IgD-negative memory B cell (primary cell): ENCODE measurements around the gene POLA1. TPM values are rescaled to one million over a fixed set of nuclear protein-coding genes. Genes with fewer than 3 reads are reported as not detected.

Experiments
- H3K27ac Mint-ChIP-seq, 3 donors: one replicate each; pipeline ENCODE4 v1.8.0; 2020 to 2022; ENCODE audit warnings: mild to moderate bottlenecking in 3 of 3, mixed read lengths in 3 of 3, moderate library complexity in 1 of 3
- H3K27me3 Mint-ChIP-seq: one replicate; pipeline ENCODE4 v1.8.0; 2021; ENCODE audit warnings: mixed read lengths
- H3K36me3 Mint-ChIP-seq: one replicate; pipeline ENCODE4 v1.8.0; 2020; ENCODE audit warnings: mild to moderate bottlenecking, mixed read lengths
- H3K4me1 Mint-ChIP-seq, 3 donors: one replicate each; pipeline ENCODE4 v1.8.0; 2020 to 2022; ENCODE audit warnings: mixed read lengths in 3 of 3, mild to moderate bottlenecking in 1 of 3
- H3K4me3 Mint-ChIP-seq, 4 donors: one replicate each; pipeline ENCODE4 v1.8.0; 2020 to 2022; ENCODE audit warnings: mild to moderate bottlenecking in 4 of 4, mixed read lengths in 4 of 4, moderate library complexity in 3 of 4
- H3K9me3 Mint-ChIP-seq, 3 donors: one replicate each; pipeline ENCODE4 v1.8.0; 2020 to 2021; ENCODE audit warnings: mixed read lengths in 3 of 3, mild to moderate bottlenecking in 1 of 3
- polyA plus RNA-seq: library from polyadenylated mRNA; unstranded; fragments of 300-500 nt; fragmentation: Illumina TruSeq; gene quantifications from one replicate; pipeline ENCODE4 v1.2.3, GENCODE V29; 2021

POLA1 gene
- polyA plus RNA-seq, 1 donor from 2014 or later, result 4.3 TPM

GRCh38 chrX:24673424-24673823 lies 20.3 kb upstream of the POLA1 start:
- no peak overlapping the region for H3K4me3 Mint-ChIP-seq

DNA sequence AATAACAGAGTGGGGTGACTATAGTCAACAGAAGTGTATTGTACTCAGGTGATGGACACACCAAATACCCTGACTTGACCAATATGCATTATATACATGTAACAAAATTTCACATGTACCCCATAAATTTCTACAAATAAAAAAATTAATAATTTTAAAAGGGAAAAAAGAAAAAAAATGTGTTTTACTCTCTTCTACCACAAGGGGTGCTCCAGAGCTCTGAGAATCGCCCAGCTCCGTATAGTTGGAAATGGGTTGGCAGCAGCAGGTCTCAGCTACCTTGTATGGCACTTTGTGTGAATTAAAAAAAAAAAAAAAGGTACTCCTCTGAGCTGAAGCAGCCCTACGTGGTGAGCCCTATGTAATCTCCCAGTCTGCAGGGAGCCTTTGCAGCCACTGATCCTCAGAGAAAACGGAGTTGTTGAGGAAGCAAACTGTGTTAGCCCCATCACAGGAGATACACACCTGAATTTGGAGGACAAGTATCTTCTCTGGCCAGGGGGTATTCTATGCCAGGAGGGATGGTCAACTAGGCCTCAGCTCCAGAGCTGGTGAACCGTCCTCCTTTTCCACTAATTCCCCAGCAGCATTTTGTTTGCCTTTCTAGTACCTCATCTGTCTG lies 17.2 kb upstream of the POLA1 start:
- no peaks in the 10 kb centered on the region for H3K36me3 Mint-ChIP-seq

More at GRCh38 chrX:24673424-24673823, 20.3 kb upstream of the POLA1 start:
- Mint-ChIP-seq H3K4me1 (peaks cover 0 to 2% (median 0%) of the 10 kb centered on the region in 3 donors), H3K36me3 (no peaks in the 10 kb centered on the region), H3K9me3 (no peaks in the 10 kb centered on the region), H3K27me3 (peaks cover 2% of the 10 kb centered on the region), H3K27ac (no peak overlapping the region)

GRCh38 chrX:24682739-24683432 lies 10.8 kb upstream of the POLA1 start:
- Mint-ChIP-seq H3K27me3 (peaks cover 4% of the 10 kb centered on the region), H3K9me3 (peaks cover 0 to 4% (median 3%) of the 10 kb centered on the region in 3 donors), H3K36me3 (no peaks in the 10 kb centered on the region), H3K4me1 (peaks cover 0 to 5% (median 1%) of the 10 kb centered on the region in 3 donors), H3K27ac (no peak overlapping the region), H3K4me3 (no peak overlapping the region)

More for the DNA sequence above, 17.2 kb upstream of the POLA1 start:
- Mint-ChIP-seq H3K4me3 (no peak overlapping the region), H3K27ac (no peak overlapping the region), H3K9me3 (peaks cover 0 to 2% (median 0%) of the 10 kb centered on the region in 3 donors), H3K4me1 (peaks cover 0 to 2% (median 1%) of the 10 kb centered on the region in 3 donors), H3K27me3 (peaks cover 4% of the 10 kb centered on the region)

- H3K27me3 Mint-ChIP-seq, result peaks cover 3% of the 10 kb centered on the region
- H3K4me1 Mint-ChIP-seq, result peaks cover 1 to 5% (median 1%) of the 10 kb centered on the region in 3 donors
- no peak overlapping the region for H3K27ac Mint-ChIP-seq
- no peaks in the 10 kb centered on the region for H3K36me3 Mint-ChIP-seq
- H3K4me3 Mint-ChIP-seq, result no peak overlapping the region
- H3K9me3 Mint-ChIP-seq, result peaks cover 0 to 4% (median 3%) of the 10 kb centered on the region in 3 donors
Observed at GRCh38 chrX:24684048-24684447, 9.7 kb upstream of the POLA1 start.

GRCh38 chrX:24692305-24692704 lies 1.4 kb upstream of the POLA1 start:
- Mint-ChIP-seq H3K4me3 (peak overlapping the region in 3 of 4 donors; percentile 39 to 97 (median 97)), H3K36me3 (no peaks in the 10 kb centered on the region), H3K27ac (peak overlapping the region in 1 of 3 donors; percentile 87)

DNA sequence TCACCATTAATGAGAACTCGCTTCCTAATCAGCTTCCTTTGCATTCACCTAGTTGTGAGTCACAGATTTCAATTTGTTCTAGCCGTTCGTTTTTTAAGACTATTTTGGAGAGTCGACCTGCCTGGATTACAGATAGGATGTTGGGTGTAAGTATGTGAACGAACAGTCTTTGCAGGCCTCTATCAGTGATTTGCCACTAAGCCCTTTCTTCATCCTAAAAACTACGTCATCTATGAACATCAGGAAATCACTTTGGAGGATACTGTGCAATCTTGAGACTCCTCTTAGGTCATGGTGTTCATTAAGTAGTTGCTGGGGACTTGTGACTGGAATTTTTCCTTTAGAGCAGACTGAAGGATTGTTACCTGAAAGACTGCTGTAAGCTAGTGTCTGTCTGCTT lies 1.1 kb downstream of the POLA1 start:
- Mint-ChIP-seq H3K27ac (no peak overlapping the region), H3K9me3 (no peaks in the 10 kb centered on the region), H3K36me3 (no peaks in the 10 kb centered on the region), H3K4me1 (peaks cover 6 to 9% (median 8%) of the 10 kb centered on the region in 3 donors), H3K4me3 (peak overlapping the region; percentile 90 to 97 (median 96)), H3K27me3 (no peaks in the 10 kb centered on the region)

More at GRCh38 chrX:24692305-24692704, 1.4 kb upstream of the POLA1 start:
- H3K9me3 Mint-ChIP-seq, result peaks cover 0 to 2% (median 0%) of the 10 kb centered on the region in 3 donors
- no peaks in the 10 kb centered on the region for H3K27me3 Mint-ChIP-seq
- peaks cover 7 to 9% (median 8%) of the 10 kb centered on the region in 3 donors for H3K4me1 Mint-ChIP-seq

GRCh38 chrX:24696294-24696693 lies 2.6 kb downstream of the POLA1 start:
- Mint-ChIP-seq H3K27me3 (no peaks in the 10 kb centered on the region), H3K27ac (no peak overlapping the region), H3K9me3 (no peaks in the 10 kb centered on the region), H3K4me1 (peaks cover 6 to 9% (median 8%) of the 10 kb centered on the region in 3 donors), H3K4me3 (peak overlapping the region in 1 of 4 donors; percentile 48), H3K36me3 (no peaks in the 10 kb centered on the region)

DNA sequence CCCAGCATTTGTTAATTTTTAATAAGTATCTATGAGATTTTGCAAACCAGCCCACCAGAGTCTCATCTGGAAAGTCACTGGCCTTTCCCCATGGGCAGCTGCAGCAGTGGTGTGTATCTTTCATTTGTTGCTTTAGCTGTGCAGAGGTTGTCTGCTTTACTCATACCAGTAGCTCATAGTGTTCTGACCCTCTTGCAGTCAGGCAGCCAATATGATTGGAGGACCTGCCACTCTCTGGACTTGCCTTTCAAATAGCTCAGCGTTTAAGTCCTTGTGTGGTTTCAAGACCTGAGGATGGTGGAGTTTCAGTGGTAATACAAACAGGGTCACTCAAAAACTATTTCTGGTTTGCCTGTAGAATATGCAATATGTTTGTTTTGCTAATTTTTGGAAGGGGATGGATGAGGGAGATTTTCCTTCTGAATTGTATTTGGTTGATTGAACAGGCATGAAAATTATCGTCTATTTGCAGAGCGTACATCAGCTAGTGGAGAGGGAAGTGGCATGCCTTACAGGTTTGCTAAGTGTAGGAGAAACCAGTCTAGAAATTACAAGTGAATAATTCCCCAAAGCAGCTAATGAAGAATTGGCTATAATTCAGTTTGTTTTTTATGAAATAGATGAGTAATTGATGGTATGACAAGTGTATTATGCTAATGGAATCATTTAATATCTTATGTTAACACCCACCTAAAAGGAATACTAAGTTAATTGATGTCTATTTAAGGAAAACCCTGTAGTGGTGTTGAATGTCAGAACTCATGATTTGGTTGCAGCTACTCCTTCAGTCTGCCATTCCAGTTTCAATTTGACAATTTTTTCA lies 8.9 kb downstream of the POLA1 start:
- H3K4me3 Mint-ChIP-seq, result no peak overlapping the region

DNA sequence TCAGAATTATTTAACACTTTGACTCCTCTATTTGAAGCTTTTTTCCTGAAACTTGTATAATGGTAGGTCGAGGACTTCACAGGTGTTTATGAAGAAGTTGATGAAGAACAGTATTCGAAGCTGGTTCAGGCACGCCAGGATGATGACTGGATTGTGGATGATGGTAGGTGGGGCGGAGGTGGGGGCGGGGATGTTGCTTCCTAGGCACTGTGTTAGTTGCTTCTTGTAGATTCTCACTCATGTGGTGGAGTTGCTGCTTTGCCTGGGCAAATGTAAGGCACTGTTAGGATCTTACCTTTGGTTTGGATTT lies 9.4 kb downstream of the POLA1 start:
- H3K9me3 Mint-ChIP-seq, result no peaks in the 10 kb centered on the region
- no peaks in the 10 kb centered on the region for H3K36me3 Mint-ChIP-seq
- H3K4me1 Mint-ChIP-seq, result no peaks in the 10 kb centered on the region
- H3K27me3 Mint-ChIP-seq, result no peaks in the 10 kb centered on the region
- no peak overlapping the region for H3K27ac Mint-ChIP-seq
- H3K4me3 Mint-ChIP-seq, result no peak overlapping the region

More for the DNA sequence above, 8.9 kb downstream of the POLA1 start:
- Mint-ChIP-seq H3K4me1 (no peaks in the 10 kb centered on the region), H3K9me3 (no peaks in the 10 kb centered on the region), H3K27me3 (no peaks in the 10 kb centered on the region), H3K27ac (no peak overlapping the region), H3K36me3 (no peaks in the 10 kb centered on the region)

- H3K36me3 Mint-ChIP-seq, result no peaks in the 10 kb centered on the region
- H3K9me3 Mint-ChIP-seq, result no peaks in the 10 kb centered on the region
- H3K4me3 Mint-ChIP-seq, result no peak overlapping the region
- peaks cover 4% of the 10 kb centered on the region for H3K27me3 Mint-ChIP-seq
- H3K27ac Mint-ChIP-seq, result no peak overlapping the region
- H3K4me1 Mint-ChIP-seq, result no peaks in the 10 kb centered on the region
Observed at GRCh38 chrX:24718771-24719170, 25.1 kb downstream of the POLA1 start.

- H3K36me3 Mint-ChIP-seq, result no peaks in the 10 kb centered on the region
- no peaks in the 10 kb centered on the region for H3K4me1 Mint-ChIP-seq
- peaks cover 4% of the 10 kb centered on the region for H3K27me3 Mint-ChIP-seq
- H3K9me3 Mint-ChIP-seq, result no peaks in the 10 kb centered on the region
- H3K27ac Mint-ChIP-seq, result no peak overlapping the region
- H3K4me3 Mint-ChIP-seq, result no peak overlapping the region
Observed at GRCh38 chrX:24720036-24720435, 26.3 kb downstream of the POLA1 start.

DNA sequence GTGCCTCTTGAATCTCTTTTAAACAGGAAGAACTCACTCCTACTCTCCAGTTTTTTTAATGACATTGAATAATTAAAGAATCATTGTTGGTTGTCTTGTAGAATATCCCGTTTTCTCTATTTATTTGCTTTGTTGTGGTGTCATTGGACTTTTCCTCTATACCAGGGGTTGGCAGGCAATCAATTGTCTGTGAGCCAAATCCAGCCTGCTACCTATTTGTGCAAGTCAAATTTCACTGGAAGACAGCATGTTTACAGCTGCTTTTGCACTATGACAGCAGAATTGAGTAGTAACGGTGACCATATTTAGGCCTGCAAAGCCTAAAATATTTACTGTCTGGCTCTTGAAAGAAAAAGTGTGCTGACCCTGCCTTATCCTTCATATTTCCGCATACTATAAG lies 34.8 kb downstream of the POLA1 start:
- H3K27me3 Mint-ChIP-seq, result no peaks in the 10 kb centered on the region
- peaks cover 3% of the 10 kb centered on the region for H3K36me3 Mint-ChIP-seq
- no peak overlapping the region for H3K27ac Mint-ChIP-seq
- H3K4me1 Mint-ChIP-seq, result peaks cover 0 to 5% (median 0%) of the 10 kb centered on the region in 3 donors
- H3K4me3 Mint-ChIP-seq, result no peak overlapping the region
- H3K9me3 Mint-ChIP-seq, result no peaks in the 10 kb centered on the region

DNA sequence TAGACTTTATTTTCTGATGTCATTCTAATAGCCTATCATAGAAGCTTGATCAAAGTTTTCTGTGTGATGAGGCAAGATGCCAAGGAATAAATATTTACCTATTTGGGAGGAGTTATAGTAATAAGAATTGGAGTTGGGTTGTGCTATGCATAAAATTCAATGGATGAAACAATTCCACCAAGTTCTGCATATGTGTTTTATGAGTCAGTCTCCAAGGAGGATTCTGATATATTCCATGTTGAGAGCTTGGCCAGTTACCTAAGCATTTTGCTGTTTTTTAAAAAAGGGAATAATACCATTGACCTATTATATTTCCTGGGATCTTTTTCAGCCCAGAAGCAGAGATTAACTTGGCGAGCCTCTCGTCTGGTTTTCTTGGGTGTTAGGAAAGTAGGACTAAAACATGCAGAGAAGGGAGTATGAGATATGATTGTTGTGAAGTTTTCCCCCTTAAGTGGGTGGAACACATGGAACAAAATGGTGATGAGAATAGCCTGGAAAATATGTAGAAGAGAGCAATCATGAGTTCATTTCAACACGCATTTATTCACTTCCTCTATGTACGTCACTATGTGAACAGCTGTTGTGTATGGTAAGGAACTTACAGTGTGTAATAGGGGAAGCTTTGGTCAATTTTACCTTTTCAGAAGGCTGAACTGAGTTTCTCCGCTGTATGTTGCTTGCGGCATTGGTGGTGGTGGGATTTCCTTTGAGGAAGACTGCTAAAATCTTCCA lies 39.2 kb downstream of the POLA1 start:
- no peak overlapping the region for H3K27ac Mint-ChIP-seq
- H3K9me3 Mint-ChIP-seq, result no peaks in the 10 kb centered on the region
- H3K4me1 Mint-ChIP-seq, result no peaks in the 10 kb centered on the region
- H3K4me3 Mint-ChIP-seq, result no peak overlapping the region
- no peaks in the 10 kb centered on the region for H3K27me3 Mint-ChIP-seq
- peaks cover 5% of the 10 kb centered on the region for H3K36me3 Mint-ChIP-seq

DNA sequence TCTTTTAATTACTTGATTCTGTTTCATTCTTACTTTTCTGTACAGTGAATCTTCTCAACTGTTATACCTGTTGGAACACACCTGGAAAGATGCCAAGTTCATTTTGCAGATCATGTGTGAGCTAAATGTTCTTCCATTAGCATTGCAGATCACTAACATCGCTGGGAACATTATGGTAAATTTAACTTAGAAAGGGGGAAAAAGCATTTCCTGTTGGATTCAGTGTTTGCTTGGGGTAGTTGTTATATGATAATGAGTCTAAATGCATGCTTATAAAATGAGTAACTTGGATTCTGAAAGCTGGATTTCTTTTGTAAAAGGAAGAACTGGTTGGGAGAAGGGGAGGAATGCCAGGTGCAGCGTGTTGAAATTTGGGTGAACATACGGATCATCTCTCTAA lies 47.6 kb downstream of the POLA1 start:
- Mint-ChIP-seq H3K27me3 (no peaks in the 10 kb centered on the region), H3K27ac (no peak overlapping the region), H3K9me3 (no peaks in the 10 kb centered on the region), H3K36me3 (peaks cover 2% of the 10 kb centered on the region), H3K4me1 (no peaks in the 10 kb centered on the region), H3K4me3 (no peak overlapping the region)

GRCh38 chrX:24748196-24748595 lies 54.5 kb downstream of the POLA1 start:
- H3K27ac Mint-ChIP-seq, result no peak overlapping the region
- H3K9me3 Mint-ChIP-seq, result no peaks in the 10 kb centered on the region
- no peak overlapping the region for H3K4me3 Mint-ChIP-seq
- H3K4me1 Mint-ChIP-seq, result no peaks in the 10 kb centered on the region
- H3K36me3 Mint-ChIP-seq, result peaks cover 3% of the 10 kb centered on the region
- no peaks in the 10 kb centered on the region for H3K27me3 Mint-ChIP-seq
